Peyer's patch (tissue), 4 donors: ENCODE results near the gene MORF4L1. TPM values are rescaled to one million over a fixed set of nuclear protein-coding genes. Genes with fewer than 3 reads are reported as not detected.
"Not testable (repeated sequence)": the region's sequence is repeated elsewhere in the genome, so short reads cannot be mapped to it uniquely, and the experiment has no call there.

Experiments
- DNase-seq, 3 donors: peaks; one replicate each; pipeline ENCODE4 v3.0.0-alpha.2; 2017 to 2019
- H3K27ac ChIP-seq, 4 donors: fragments of 200-600 bp; sonication (generic); one replicate each; pipeline ENCODE4 v1.5.1; 2016 to 2019
- H3K27me3 ChIP-seq, 2 donors: fragments of 200-600 bp; sonication (generic); one replicate each; pipeline ENCODE4 v1.5.1; 2019
- H3K36me3 ChIP-seq, 3 donors: fragments of 200-600 bp; sonication (generic); one replicate each; pipeline ENCODE4 v1.5.1; 2016 to 2019
- H3K4me1 ChIP-seq, 4 donors: fragments of 200-600 bp; sonication (generic); one replicate each; pipeline ENCODE4 v1.5.1; 2016 to 2019
- H3K4me3 ChIP-seq, 4 donors: fragments of 200-600 bp; sonication (generic); 1 replicate in 3 of 4; 2 replicates in 1 of 4; pipeline ENCODE4 v1.5.1; 2016 to 2019; ENCODE audit warnings: mild to moderate bottlenecking in 1 of 4
- H3K9me3 ChIP-seq, 4 donors: fragments of 200-600 bp; sonication (generic); one replicate each; pipeline ENCODE4 v1.5.1; 2016 to 2019; ENCODE audit warnings: mild to moderate bottlenecking in 1 of 4
- CTCF ChIP-seq, 6 experiments: fragments of 450-650 bp in 4 of 6; fragments of 200-600 bp in 2 of 6; sonication (generic) in 1 of 6; IDR thresholded peaks; one replicate each; pipeline ENCODE4 v1.5.1; 2017 to 2019; ENCODE audit warnings: antibody characterized with exemption in 6 of 6, mild to moderate bottlenecking in 3 of 6, moderate library complexity in 1 of 6
- POLR2A ChIP-seq, 2 donors: fragments of 450-650 bp; IDR thresholded peaks; one replicate each; pipeline ENCODE4 v1.5.1; 2017; ENCODE audit warnings: antibody characterized with exemption in 2 of 2, mild to moderate bottlenecking in 2 of 2, moderate library complexity in 2 of 2
- total RNA-seq, 4 donors: library from RNA; depleted of rRNA; stranded (reverse); fragments of >200 nt; gene quantifications; one replicate each; pipeline ENCODE4 v1.1.0, GENCODE V29; 2016

MORF4L1 gene
- total RNA-seq, 4 donors from 2014 or later: 90.8 to 271 (median 139) TPM

GRCh38 chr15:78923480-78924360 is 51.0 kb downstream of the MORF4L1 start:
- Histone ChIP-seq H3K36me3 (peaks cover 0 to 78% (median 0%) of the 10 kb centered on the region in 3 donors), H3K27ac (no peak overlapping the region), H3K27me3 (no peaks in the 10 kb centered on the region), H3K9me3 (no peaks in the 10 kb centered on the region), H3K4me1 (no peaks in the 10 kb centered on the region), H3K4me3 (no peak overlapping the region)
- peak in 1 of 3 donors; percentile 32 for DNase-seq
- TF ChIP-seq POLR2A (IDR thresholded peaks at IDR 0.05) (no peak), CTCF (IDR thresholded peaks at IDR 0.05) (no peak)

DNA sequence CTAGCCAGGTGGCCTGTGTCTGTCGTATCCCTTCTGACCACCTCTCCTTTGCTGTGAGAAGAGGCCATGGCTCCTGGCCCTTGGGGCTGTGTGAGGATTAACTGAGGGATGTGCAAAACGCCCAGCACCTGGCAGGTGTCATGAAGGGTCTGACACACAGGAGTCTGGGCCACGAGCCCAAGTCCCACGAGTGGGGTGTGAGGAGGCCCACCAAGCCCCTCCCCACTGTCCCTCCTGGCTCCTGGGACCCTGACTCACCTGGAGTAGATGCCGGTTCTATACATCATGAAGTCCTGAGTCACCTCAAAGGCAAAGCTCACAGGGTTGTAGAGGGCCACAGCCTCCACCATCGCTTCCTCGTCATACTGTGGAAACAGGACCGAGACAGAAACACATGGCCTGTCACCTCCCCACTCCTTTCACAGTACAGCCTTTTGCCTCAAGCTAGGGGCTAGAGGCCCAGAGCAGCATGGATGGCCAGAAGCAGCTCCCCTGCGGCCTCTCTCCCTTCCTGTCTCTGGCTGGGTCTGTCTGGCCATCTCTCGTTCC is 52.5 kb downstream of the MORF4L1 start:
- Histone ChIP-seq H3K27me3 (no peaks in the 10 kb centered on the region), H3K4me3 (no peak overlapping the region), H3K4me1 (no peaks in the 10 kb centered on the region), H3K9me3 (no peaks in the 10 kb centered on the region), H3K27ac (no peak overlapping the region), H3K36me3 (peaks cover 0 to 69% (median 0%) of the 10 kb centered on the region in 3 donors)
- no peak for DNase-seq
- TF ChIP-seq CTCF (IDR thresholded peaks at IDR 0.05) (no peak), POLR2A (IDR thresholded peaks at IDR 0.05) (no peak)

GRCh38 chr15:78925956-78926743 is 53.5 kb downstream of the MORF4L1 start:
- no peaks in the 10 kb centered on the region for H3K4me1 ChIP-seq
- H3K27me3 ChIP-seq: no peaks in the 10 kb centered on the region
- DNase-seq: no peak
- H3K36me3 ChIP-seq: peaks cover 0 to 63% (median 0%) of the 10 kb centered on the region in 3 donors
- no peak for TF ChIP-seq POLR2A (IDR thresholded peaks at IDR 0.05)
- TF ChIP-seq CTCF (IDR thresholded peaks at IDR 0.05): no peak
- peak overlapping the region in 1 of 4 donors; percentile 2 for H3K27ac ChIP-seq
- no peak overlapping the region for H3K4me3 ChIP-seq
- no peaks in the 10 kb centered on the region for H3K9me3 ChIP-seq

DNA sequence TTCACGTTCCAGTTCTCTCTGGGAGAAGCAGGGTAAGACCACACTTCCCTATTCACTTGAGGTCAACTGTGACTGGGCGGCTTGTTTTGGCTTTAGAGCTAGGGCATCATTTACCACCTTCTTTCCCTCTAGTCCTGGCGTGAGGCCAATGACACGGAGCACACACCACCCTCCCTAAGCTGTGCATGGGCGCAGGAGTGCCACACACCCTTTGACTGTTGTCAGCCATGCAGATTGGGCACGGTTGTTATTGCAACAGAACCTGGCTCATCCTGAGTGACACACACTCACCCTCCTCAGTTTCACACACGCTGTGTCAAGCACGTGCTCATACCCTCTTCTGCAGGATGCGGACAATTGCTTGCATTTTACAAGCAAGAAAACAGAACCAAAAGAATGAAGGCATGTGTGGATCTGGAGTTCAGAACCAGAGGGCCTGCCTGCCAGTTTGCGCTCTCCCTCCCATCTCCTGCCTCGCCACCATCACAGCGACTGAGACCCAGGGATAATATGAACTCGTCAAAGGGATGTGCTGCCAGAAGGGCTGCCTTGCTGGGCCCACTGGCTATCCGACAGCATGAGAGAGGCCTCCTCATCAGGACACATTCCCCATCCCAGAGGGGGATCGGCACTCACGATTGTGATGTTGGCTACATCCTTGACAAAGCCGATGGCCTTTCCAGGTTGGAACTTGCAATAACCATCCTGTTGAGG is 54.5 kb downstream of the MORF4L1 start:
- peak overlapping the region in 1 of 4 donors; percentile 1 for H3K27ac ChIP-seq
- no peak overlapping the region for H3K4me3 ChIP-seq
- H3K9me3 ChIP-seq: no peaks in the 10 kb centered on the region
- no peak for TF ChIP-seq POLR2A (IDR thresholded peaks at IDR 0.05)
- no peak for TF ChIP-seq CTCF (IDR thresholded peaks at IDR 0.05)
- no peak for DNase-seq
- H3K4me1 ChIP-seq: no peaks in the 10 kb centered on the region
- no peaks in the 10 kb centered on the region for H3K27me3 ChIP-seq
- H3K36me3 ChIP-seq: peaks cover 0 to 53% (median 0%) of the 10 kb centered on the region in 3 donors

GRCh38 chr15:78928176-78928575 is 55.5 kb downstream of the MORF4L1 start:
- not testable (repeated sequence) for H3K4me3 ChIP-seq, H3K27ac ChIP-seq, H3K9me3 ChIP-seq, H3K4me1 ChIP-seq, H3K27me3 ChIP-seq, DNase-seq
- peaks cover 0 to 49% (median 0%) of the 10 kb centered on the region in 3 donors for H3K36me3 ChIP-seq
